ENCODE measurements around the gene SERGEF. TPM values are rescaled to one million over a fixed set of nuclear protein-coding genes. Genes with fewer than 3 reads are reported as not detected.

SERGEF gene
- total and polyA plus RNA-seq, 2 of the 4 experiments (the other 2 are of a cell fraction): 12.2 to 18.1 TPM

DNA sequence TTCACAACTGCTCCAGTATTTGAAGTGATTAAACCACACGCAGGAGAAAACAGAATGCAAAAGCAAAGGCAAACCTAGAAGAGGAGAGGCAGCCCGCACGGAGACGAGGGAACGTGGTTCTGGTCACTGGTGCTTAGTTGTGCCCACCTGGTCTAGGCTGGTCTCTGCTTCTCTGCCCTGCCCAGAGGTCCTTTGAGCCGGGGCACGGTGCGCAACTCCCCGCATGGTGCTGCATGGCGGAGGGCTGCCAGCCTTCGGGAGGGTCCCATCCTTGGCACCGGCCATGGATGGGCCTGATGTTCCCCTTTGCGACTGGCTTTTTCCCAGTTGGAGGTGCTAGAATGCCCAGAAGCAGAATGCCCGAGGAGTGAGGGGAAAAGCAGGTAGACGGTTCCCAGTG is 232.2 kb downstream of the SERGEF start:
- Histone ChIP-seq H3K4me2 (ENCODE audit: low read depth, low read length) (no peak overlapping the region), H3K4ac (ENCODE audit: low read depth, low read length) (no peak overlapping the region), H3K4me1 (ENCODE audit: control insufficient read depth, insufficient read depth, low read length) (no peaks in the 10 kb centered on the region), H2BK5ac (ENCODE audit: low read depth, low read length, poor library complexity, severe bottlenecking) (no peak overlapping the region), H2AFZ (replicated peaks; ENCODE audit: low read length, poor library complexity) (no peak overlapping the region), H3K18ac (ENCODE audit: low read depth, low read length) (no peak overlapping the region), H2AK5ac (ENCODE audit: low read depth, low read length) (no peak overlapping the region), H2AK9ac (replicated peaks; ENCODE audit: low read depth, low read length, poor library complexity) (no peak overlapping the region), H2BK15ac (ENCODE audit: low read depth, low read length) (no peak overlapping the region), H3K56ac (ENCODE audit: extremely low read depth, insufficient read depth, low read length) (no peak overlapping the region), H3K9me3 (ENCODE audit: control insufficient read depth, insufficient read depth, low read length) (no peaks in the 10 kb centered on the region), H3K4me3 (ENCODE audit: insufficient read depth, low read depth, low read length) (no peak overlapping the region), H3K27me3 (ENCODE audit: control insufficient read depth, insufficient read depth, low read length) (no peaks in the 10 kb centered on the region; the same call in 1 of the 2 replicates), H4K5ac (ENCODE audit: low read depth, low read length) (no peak overlapping the region), H3K79me1 (ENCODE audit: low read depth in 1 of 2, low read length in 2 of 2) (no peaks in the 10 kb centered on the region), H3K27ac (ENCODE audit: insufficient read depth, low read length) (no peak overlapping the region), H2BK120ac (ENCODE audit: low read depth, low read length) (no peak overlapping the region), H3K36me3 (ENCODE audit: control insufficient read depth, insufficient read depth, low read length) (no peaks in the 10 kb centered on the region), H3K14ac (replicated peaks; ENCODE audit: low read depth, low read length) (no peak overlapping the region), H4K91ac (ENCODE audit: insufficient read depth, low read depth, low read length) (no peak overlapping the region), H3K23ac (ENCODE audit: low read depth, low read length) (no peak overlapping the region), H4K20me1 (ENCODE audit: insufficient read depth, low read length) (no peaks in the 10 kb centered on the region), H3K9me1 (ENCODE audit: insufficient read depth, low read length) (no peaks in the 10 kb centered on the region), H2BK20ac (ENCODE audit: low read depth, low read length) (no peak overlapping the region), H3K9ac (ENCODE audit: low read depth, low read length) (no peak overlapping the region), H4K8ac (ENCODE audit: low read depth in 2 of 2, low read length in 2 of 2) (no peak overlapping the region)
- BruUV-seq (replicated peaks): no TSS peak
- WGBS, 2 experiments (ENCODE audit: extremely low coverage in 2 of 2, insufficient read length in 1 of 2): 91% methylated on average over 12 of the region's 15 CpGs; no CpG with 5 or more reads in 1 of the 2 experiments
- ChIA-PET POLR2A (ENCODE audit: unreplicated experiment) (no interaction called here), CTCF (no interaction called here)
- dilution Hi-C loops (cut with HindIII; ENCODE audit: low sequenced_read_pairs, unreplicated experiment): no loop called here
- ATAC-seq (ENCODE audit: low read depth): no peak
- in situ Hi-C loops (cut with MboI; ENCODE audit: low sequenced_read_pairs): no loop called here
- DNase-seq: no peak
- intact Hi-C loops (cut with micrococcal nuclease): no loop called here
- TF ChIP-seq CHD1 (IDR thresholded peaks at IDR 0.05; ENCODE audit: low read depth, low read length) (no peak), SMC3 (IDR thresholded peaks at IDR 0.05; ENCODE audit: low read depth, low read length) (no peak), MAZ (IDR thresholded peaks at IDR 0.05; ENCODE audit: borderline replicate concordance, low read depth, low read length) (no peak), RCOR1 (IDR thresholded peaks at IDR 0.05; ENCODE audit: insufficient replicate concordance, low read length) (no peak), RAD21 (IDR thresholded peaks at IDR 0.05; ENCODE audit: low read length) (no peak), MXI1 (IDR thresholded peaks at IDR 0.05; ENCODE audit: borderline replicate concordance, low read depth, low read length) (no peak), USF2 (IDR thresholded peaks at IDR 0.05; ENCODE audit: low read depth, low read length) (no peak), CTCF (conservative IDR thresholded peaks at IDR 0.05; ENCODE audit: low read depth, low read length) (no peak), RFX5 (IDR thresholded peaks at IDR 0.05; ENCODE audit: low read depth, low read length) (no peak), MAFK (IDR thresholded peaks at IDR 0.05; ENCODE audit: low read depth, low read length) (no peak), BHLHE40 (IDR thresholded peaks at IDR 0.05; ENCODE audit: low read depth, low read length) (no peak), CEBPB (IDR thresholded peaks at IDR 0.05; ENCODE audit: low read depth, low read length) (no peak), NFE2L2 (IDR thresholded peaks at IDR 0.05; ENCODE audit: low read depth, low read length) (no peak), FOS (IDR thresholded peaks at IDR 0.05; ENCODE audit: low read depth, low read length) (no peak), POLR2A (IDR thresholded peaks at IDR 0.05; ENCODE audit: low read depth, low read length) (no peak)
- TF ChIP-seq, protein P1, sequence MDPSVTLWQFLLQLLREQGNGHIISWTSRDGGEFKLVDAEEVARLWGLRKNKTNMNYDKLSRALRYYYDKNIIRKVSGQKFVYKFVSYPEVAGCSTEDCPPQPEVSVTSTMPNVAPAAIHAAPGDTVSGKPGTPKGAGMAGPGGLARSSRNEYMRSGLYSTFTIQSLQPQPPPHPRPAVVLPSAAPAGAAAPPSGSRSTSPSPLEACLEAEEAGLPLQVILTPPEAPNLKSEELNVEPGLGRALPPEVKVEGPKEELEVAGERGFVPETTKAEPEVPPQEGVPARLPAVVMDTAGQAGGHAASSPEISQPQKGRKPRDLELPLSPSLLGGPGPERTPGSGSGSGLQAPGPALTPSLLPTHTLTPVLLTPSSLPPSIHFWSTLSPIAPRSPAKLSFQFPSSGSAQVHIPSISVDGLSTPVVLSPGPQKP (IDR thresholded peaks at IDR 0.05; ENCODE audit: borderline replicate concordance, low read depth, low read length): no peak

Measured in IMR-90 (cell line).